ENCODE measurements around the gene OR6F1.
"Not testable (repeated sequence)": the region's sequence is repeated elsewhere in the genome, so short reads cannot be mapped to it uniquely, and the experiment has no call there.

The OR6F1 gene

GRCh38 chr1:247741756-247742155 lies 25.3 kb upstream of the OR6F1 start:
- H3K4me3 ChIP-seq (ENCODE audit: control insufficient read depth, low read depth, low read length): no peak overlapping the region

GRCh38 chr1:247740721-247741120 lies 24.3 kb upstream of the OR6F1 start:
- TF ChIP-seq CTCF (IDR thresholded peaks at IDR 0.05; ENCODE audit: control insufficient read depth, insufficient read depth, low read depth, low read length, missing control alignments): no peak
- no peak for DNase-seq (ENCODE audit: low read depth)
- no peak overlapping the region for H3K4me3 ChIP-seq (ENCODE audit: control insufficient read depth, low read depth, low read length)

More at GRCh38 chr1:247741756-247742155, 25.3 kb upstream of the OR6F1 start:
- no peak for DNase-seq (ENCODE audit: low read depth)
- no peak for TF ChIP-seq CTCF (IDR thresholded peaks at IDR 0.05; ENCODE audit: control insufficient read depth, insufficient read depth, low read depth, low read length, missing control alignments)

GRCh38 chr1:247738315-247738714 lies 21.9 kb upstream of the OR6F1 start, which contains the start of gene OR14K1:
Gene OR14K1 (plus strand): TSS chr1:247738615. CDS start chr1:247738615, 0 bp downstream.
- H3K4me3 ChIP-seq (ENCODE audit: control insufficient read depth, low read depth, low read length): no peak within 1 kb of the TSS
- no peak for DNase-seq (ENCODE audit: low read depth)

GRCh38 chr1:247721222-247721621 lies 4.8 kb upstream of the OR6F1 start:
- H3K4me3 ChIP-seq (ENCODE audit: control insufficient read depth, low read depth, low read length): no peak overlapping the region
- TF ChIP-seq CTCF (IDR thresholded peaks at IDR 0.05; ENCODE audit: control insufficient read depth, insufficient read depth, low read depth, low read length, missing control alignments): no peak
- DNase-seq (ENCODE audit: low read depth): no peak

More at GRCh38 chr1:247738315-247738714, 21.9 kb upstream of the OR6F1 start, which contains the start of gene OR14K1:
- no peak for TF ChIP-seq CTCF (IDR thresholded peaks at IDR 0.05; ENCODE audit: control insufficient read depth, insufficient read depth, low read depth, low read length, missing control alignments)

- TF ChIP-seq CTCF (IDR thresholded peaks at IDR 0.05; ENCODE audit: control insufficient read depth, insufficient read depth, low read depth, low read length, missing control alignments): no peak
- H3K4me3 ChIP-seq (ENCODE audit: control insufficient read depth, low read depth, low read length): no peak overlapping the region
- DNase-seq (ENCODE audit: low read depth): no peak
These were observed 2.7 kb downstream of the OR6F1 start for GRCh38 chr1:247713753-247714152.

- not testable (repeated sequence) for DNase-seq (ENCODE audit: low read depth)
These were observed 5.8 kb downstream of the OR6F1 start for GRCh38 chr1:247710681-247711080.

GRCh38 chr1:247701338-247701737 lies 15.1 kb downstream of the OR6F1 start:
- DNase-seq (ENCODE audit: low read depth): no peak

More at GRCh38 chr1:247710681-247711080, 5.8 kb downstream of the OR6F1 start:
- H3K4me3 ChIP-seq (ENCODE audit: control insufficient read depth, low read depth, low read length): not testable (repeated sequence)

More at GRCh38 chr1:247701338-247701737, 15.1 kb downstream of the OR6F1 start:
- no peak for TF ChIP-seq CTCF (IDR thresholded peaks at IDR 0.05; ENCODE audit: control insufficient read depth, insufficient read depth, low read depth, low read length, missing control alignments)
- H3K4me3 ChIP-seq (ENCODE audit: control insufficient read depth, low read depth, low read length): no peak overlapping the region

Measured in AG09309 (cell line).